GM06990 (cell line): Measurements from ENCODE around the gene G3BP2.
A peak's percentile ranks its signal among the peaks of the same experiment; 100 is the strongest.
"Not testable (repeated sequence)": the region's sequence is repeated elsewhere in the genome, so short reads cannot be mapped to it uniquely, and the experiment has no call there.

Source experiments
- DNase-seq: peaks from one replicate; pipeline ENCODE4 v3.0.0-alpha.2; 2011; ENCODE audit not compliant: insufficient read length; ENCODE audit errors: extremely low read depth
- H3K27me3 ChIP-seq: replicated peaks from 2 replicates; pipeline ENCODE4 v1.6.0; 2011; ENCODE audit warnings: low read length; ENCODE audit not compliant: control insufficient read depth, insufficient read depth
- H3K36me3 ChIP-seq: 2 replicates; pipeline ENCODE4 v1.5.1; 2011; ENCODE audit warnings: low read length; ENCODE audit not compliant: control insufficient read depth, insufficient read depth
- H3K4me3 ChIP-seq: replicated peaks from 2 replicates; pipeline ENCODE4 v1.5.1; 2011; ENCODE audit warnings: low read depth, mild to moderate bottlenecking, control low read depth, low read length
- CTCF ChIP-seq: IDR thresholded peaks from 2 replicates; pipeline ENCODE4 v1.5.1; 2011; ENCODE audit warnings: low read length, control low read depth, mild to moderate bottlenecking, inconsistent platforms; ENCODE audit not compliant: insufficient read depth, poor library complexity, severe bottlenecking

Gene G3BP2

GRCh38 chr4:75702919-75703411 lies 29.8 kb upstream of the G3BP2 start:
- no peaks in the 10 kb centered on the region for H3K36me3 ChIP-seq

GRCh38 chr4:75699299-75699698 lies 26.1 kb upstream of the G3BP2 start:
- Histone ChIP-seq H3K27me3 (no peaks in the 10 kb centered on the region), H3K36me3 (no peaks in the 10 kb centered on the region; the same call in 1 of the 2 replicates), H3K4me3 (no peak overlapping the region)
- DNase-seq: no peak
- TF ChIP-seq CTCF: no peak

More at GRCh38 chr4:75702919-75703411, 29.8 kb upstream of the G3BP2 start:
- no peak for DNase-seq
- H3K4me3 ChIP-seq: no peak overlapping the region
- no peaks in the 10 kb centered on the region for H3K27me3 ChIP-seq
- TF ChIP-seq CTCF: no peak

- TF ChIP-seq CTCF: no peak
- H3K27me3 ChIP-seq: no peaks in the 10 kb centered on the region
- 0 out of 2 replicates have a peak overlapping the region, but pooled peaks have one; percentile 5 for H3K4me3 ChIP-seq
- DNase-seq: peak; percentile 34
- H3K36me3 ChIP-seq: no peaks in the 10 kb centered on the region; the same call in 1 of the 2 replicates
Measured at GRCh38 chr4:75698963-75699228, 25.7 kb upstream of the G3BP2 start.

- H3K4me3 ChIP-seq: 0 out of 2 replicates have a peak overlapping the region, but pooled peaks have one; percentile 12
- DNase-seq: peak; percentile 48
- no peaks in the 10 kb centered on the region for H3K27me3 ChIP-seq
- no peaks in the 10 kb centered on the region; the same call in 1 of the 2 replicates for H3K36me3 ChIP-seq
- TF ChIP-seq CTCF: no peak
Measured at GRCh38 chr4:75698162-75698962, 25.2 kb upstream of the G3BP2 start.

GRCh38 chr4:75696581-75696980 lies 23.4 kb upstream of the G3BP2 start:
- no peak for TF ChIP-seq CTCF
- DNase-seq: no peak
- Histone ChIP-seq H3K27me3 (no peaks in the 10 kb centered on the region), H3K4me3 (no peak overlapping the region), H3K36me3 (no peaks in the 10 kb centered on the region; the same call in 1 of the 2 replicates)

GRCh38 chr4:75696071-75696470 lies 22.9 kb upstream of the G3BP2 start:
- DNase-seq: no peak
- no peaks in the 10 kb centered on the region for H3K27me3 ChIP-seq
- TF ChIP-seq CTCF: no peak
- H3K4me3 ChIP-seq: no peak overlapping the region
- H3K36me3 ChIP-seq: no peaks in the 10 kb centered on the region; the same call in 1 of the 2 replicates

GRCh38 chr4:75692066-75692465 lies 18.9 kb upstream of the G3BP2 start:
- not testable (repeated sequence) for H3K4me3 ChIP-seq, H3K27me3 ChIP-seq, H3K36me3 ChIP-seq, DNase-seq

- not testable (repeated sequence) for H3K27me3 ChIP-seq, H3K36me3 ChIP-seq, DNase-seq, H3K4me3 ChIP-seq
Measured at GRCh38 chr4:75687125-75687524, 13.9 kb upstream of the G3BP2 start.
